ENCODE measurements around the gene TET1.
"Not testable (repeated sequence)": the region's sequence is repeated elsewhere in the genome, so short reads cannot be mapped to it uniquely, and the experiment has no call there.

Gene TET1

DNA sequence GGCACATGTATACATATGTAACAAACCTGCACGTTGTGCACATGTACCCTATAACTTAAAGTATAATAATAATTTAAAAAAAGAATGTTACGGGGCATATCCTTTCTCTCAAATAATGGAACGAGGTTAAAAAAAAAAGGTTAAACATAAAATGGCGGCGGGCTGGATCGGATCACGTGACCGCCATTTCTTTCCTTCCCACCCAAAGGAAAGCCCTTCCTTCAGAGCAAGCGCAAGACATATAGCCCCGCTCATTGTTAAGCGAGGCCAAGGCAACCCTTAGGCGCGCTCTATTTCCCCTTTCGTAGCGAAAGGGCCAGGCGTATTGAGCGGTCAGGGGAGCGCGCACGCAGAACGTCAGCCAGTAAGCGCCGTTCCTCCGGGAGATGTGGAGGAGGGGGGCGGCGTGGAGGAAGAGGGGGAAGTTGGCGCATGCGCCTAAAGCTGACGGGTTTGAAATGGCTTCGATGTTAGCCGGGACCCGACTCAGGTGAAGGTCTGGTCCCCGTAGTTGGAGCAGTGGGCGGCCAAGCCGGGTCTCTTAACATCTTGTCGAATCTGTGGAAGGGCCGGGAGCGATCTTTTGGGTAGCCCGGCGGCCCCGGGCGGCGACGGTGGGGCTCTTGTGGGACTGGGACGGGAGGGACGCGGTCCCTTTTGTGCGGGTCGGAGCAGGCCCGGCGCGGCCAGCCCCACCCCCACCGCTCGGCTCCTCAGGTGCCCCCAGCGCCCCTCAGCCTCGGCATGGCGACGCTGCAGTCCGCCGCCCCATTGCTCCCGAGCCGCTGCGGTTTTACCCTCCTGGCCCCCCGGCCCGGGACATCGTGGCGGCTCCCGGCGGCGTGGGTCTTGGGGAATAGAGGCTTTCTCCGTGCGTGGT lies 160.9 kb downstream of the TET1 start, which contains the start of gene CCAR1:
Gene CCAR1 (plus strand): TSS at position 447 of the 880 bp plus-strand sequence. CDS start 1,266 bp downstream, outside the sequence.
- peak; percentile 98 for DNase-seq

DNA sequence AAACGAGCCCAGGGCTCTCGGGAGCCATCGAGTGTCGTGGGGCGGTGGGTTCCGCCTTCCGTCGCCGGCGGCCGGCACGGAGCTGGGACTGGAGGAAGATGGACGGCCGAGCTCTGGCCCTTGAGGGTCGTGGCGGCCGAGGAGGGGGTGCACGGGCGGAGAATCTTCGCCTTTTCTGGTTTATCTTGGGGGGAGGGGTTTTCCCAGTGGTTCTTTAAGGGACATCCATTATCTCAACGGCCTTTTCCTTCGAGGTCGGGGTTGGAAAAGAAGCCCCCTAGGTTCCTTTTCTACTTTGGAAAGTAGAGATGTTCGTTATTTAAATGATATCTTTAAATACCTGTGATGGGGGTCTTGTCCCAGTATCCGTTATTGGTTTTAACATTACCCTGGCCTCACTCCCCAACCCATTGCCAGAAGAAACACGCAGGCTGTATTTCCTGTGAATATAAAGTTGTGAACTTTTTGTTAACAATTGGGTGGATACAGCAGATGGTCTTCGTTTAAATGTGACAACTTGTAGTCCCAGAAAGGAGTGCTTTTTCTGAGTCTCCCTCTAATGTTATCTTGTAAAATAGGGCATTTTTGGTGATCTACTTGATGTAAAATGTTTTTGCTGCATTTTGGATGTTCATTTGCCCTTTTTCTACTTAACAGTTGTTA lies 161.7 kb downstream of the TET1 start:
- DNase-seq: peak; percentile 5

DNA sequence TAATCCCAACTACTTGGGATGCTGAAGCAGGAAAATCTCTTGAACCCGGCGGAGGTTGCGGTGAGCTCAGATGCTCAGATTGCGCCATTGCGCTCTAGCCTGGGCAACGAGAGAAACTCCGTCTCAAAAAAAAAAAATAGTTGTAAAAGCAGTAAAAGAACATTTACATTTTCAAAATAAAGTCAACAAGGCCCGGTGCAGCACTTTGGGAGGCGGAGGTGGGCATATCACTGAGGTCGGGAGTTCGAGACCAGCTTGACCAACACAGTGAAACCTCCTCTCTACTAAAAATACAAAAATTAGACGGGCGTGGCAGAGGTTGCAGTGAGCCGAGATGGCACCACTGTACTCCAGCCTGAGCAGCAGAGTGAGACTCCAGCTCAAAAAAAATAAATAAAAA lies 164.9 kb downstream of the TET1 start:
- DNase-seq: no peak

DNA sequence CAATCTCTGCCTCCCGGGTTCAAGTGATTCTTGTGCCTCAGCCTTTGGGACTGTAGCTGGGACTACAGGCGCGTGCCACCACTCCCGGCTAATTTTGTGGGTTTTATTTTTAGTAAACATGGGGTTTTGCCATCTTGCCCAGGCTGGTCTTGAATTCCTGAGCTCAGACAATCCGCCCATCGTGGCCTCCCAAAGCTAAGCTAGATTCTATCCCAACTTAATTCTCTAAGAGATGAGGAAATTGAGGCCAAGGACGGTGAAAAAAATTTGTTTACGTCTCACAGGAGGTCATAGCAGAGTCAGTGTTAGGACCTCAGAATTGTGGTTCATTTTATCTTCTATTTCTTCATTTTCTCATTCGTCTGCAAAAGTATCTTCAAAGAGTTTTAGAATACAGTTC lies 167.0 kb downstream of the TET1 start:
- no peak for DNase-seq

DNA sequence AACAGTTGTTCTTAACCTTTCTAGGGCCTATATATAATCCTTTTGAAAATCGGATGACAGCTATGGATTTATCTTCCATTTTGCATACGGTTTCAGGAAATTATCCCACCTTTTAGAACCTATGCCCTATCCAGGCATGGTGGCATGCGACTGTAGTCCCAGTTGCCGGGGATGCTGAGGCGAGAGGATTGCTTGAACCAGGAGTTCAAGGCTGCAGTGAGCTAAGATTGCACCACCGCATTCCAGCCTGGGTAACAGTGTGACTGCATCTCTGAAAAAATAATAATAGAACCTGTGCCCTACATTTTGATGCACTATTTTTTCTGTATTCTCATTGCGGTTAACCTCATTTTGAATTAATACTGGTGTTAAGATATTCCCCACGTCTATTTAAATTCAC lies 172.5 kb downstream of the TET1 start:
- DNase-seq: no peak

DNA sequence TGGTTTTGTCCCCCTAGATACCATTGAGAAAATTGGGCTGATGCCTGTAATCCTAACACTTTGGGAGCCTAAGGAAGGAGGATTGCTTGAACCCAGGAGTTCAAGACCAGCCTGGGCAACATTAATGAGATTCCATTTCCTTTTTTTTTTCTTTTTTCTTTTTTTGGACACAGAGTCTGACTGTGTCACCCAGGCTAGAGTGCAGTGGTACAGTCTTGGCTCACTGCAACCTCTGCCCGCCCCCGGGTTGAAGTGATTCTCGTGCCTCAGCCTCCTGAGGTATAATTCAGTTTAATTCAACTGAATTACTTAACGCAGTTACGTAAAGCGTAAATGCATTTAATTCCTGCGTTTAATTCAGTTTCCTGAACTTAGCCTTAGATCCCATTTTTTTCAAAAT lies 174.2 kb downstream of the TET1 start:
- no peak for DNase-seq

DNA sequence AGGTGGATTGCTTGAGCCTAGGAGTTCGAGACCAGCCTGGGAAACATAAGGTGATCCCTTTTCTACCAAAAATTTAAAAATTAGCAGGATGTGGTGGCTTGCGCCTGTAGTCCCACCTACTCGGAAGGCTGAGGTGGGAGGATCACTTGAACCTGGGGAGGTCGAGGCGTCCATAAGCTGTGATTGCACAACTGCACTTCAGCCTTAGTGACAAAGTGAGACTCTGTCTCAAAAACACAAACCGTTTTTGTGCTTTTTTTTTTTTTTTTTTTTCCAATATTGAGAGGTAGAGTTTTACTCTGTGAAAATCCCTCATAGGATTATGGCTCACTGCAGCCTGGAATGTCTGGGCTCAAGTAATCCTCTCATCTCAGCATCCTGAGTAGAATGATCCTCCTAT lies 175.0 kb downstream of the TET1 start:
- DNase-seq: no peak

DNA sequence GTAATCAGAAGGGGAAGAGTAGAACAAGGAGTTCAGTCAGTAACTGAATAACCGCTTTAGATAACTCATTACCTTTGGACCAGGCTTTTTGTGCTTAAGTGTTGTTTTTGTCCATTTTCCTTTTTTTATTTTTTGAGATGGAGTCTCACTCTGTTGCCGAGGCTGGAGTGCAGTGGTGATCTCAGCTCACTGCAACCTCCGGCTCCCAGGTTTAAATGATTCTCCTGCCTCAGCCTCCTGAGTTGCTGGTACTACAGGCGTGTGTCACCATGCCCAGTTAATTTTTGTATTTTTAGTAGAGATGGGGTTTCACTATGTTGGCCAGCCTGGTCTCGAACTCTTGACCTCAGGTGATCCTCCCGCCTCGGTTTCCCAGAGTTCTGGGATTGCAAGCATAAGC lies 175.6 kb downstream of the TET1 start:
- DNase-seq: not testable (repeated sequence)

DNA sequence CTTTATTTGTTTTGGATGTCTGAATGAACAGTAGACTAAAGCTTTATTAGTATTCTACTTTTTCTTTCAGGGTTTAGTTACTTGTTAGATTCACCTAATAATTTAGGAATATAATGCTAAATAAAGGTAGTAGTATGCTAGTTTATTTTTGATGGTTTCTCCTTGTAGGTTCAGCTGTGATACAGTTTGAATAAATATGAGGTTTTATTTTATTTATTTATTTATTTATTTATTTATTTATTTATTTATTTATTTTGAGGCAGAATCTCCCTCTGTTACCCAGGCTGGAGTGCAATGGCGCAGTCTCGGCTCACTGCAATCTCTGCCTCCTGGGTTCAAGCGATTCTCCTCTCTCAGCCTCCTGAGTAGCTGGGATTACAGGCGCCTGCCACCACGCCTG lies 180.5 kb downstream of the TET1 start:
- DNase-seq: not testable (repeated sequence)

DNA sequence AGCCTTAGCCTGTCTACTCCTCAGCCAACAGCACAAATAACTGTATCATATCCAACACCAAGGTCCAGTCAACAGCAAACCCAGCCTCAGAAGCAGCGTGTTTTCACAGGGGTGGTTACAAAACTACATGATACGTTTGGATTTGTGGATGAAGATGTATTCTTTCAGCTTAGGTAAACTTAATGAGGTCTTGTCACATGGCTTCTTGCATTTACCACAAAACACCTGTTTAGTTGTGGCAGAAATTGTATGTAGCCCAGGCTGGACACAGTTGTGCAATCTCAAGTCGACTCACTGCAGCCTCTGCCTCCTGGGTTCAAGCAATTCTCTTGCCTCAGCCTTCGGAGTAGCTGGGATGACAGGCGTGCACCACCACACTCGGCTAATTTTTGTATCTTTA lies 182.3 kb downstream of the TET1 start:
- no peak for DNase-seq

All from CD4-positive, alpha-beta T cell treated with Interleukin-4 for 4 hours (primary cell).